Body of pancreas (tissue), 4 donors: Measurements from ENCODE around the gene PFDN2.

Source experiments
- CTCF ChIP-seq, 7 experiments: fragments of 450-650 bp in 4 of 7; fragments of 200-600 bp in 3 of 7; sonication (generic) in 3 of 7; IDR thresholded peaks; one replicate each; pipeline ENCODE4 v1.5.1; 2016 to 2019; ENCODE audit warnings: antibody characterized with exemption in 7 of 7
- POLR2A ChIP-seq, 3 donors: fragments of 450-650 bp; IDR thresholded peaks; one replicate each; pipeline ENCODE4 v1.6.1; 2016; ENCODE audit warnings: antibody characterized with exemption in 3 of 3, mild to moderate bottlenecking in 2 of 3

- TF ChIP-seq CTCF (IDR thresholded peaks at IDR 0.05) = no peak
- TF ChIP-seq POLR2A (IDR thresholded peaks at IDR 0.05) = no peak
Measured at GRCh38 chr1:161157867-161158266, 40.0 kb upstream of the PFDN2 start.
